NCI-H146 treated with DMSO at 0.1 percent for 48 hours (cell line): Measurements from ENCODE around the gene CDK4.
"Not testable (repeated sequence)": the region's sequence is repeated elsewhere in the genome, so short reads cannot be mapped to it uniquely, and the experiment has no call there.

Experiments used
- DNase-seq: peaks from one replicate; lab custom pipeline; 2025; ENCODE audit not compliant: unreplicated experiment; lab: John Stamatoyannopoulos, UW

CDK4 gene

GRCh38 chr12:57715036-57715748 is 36.9 kb downstream of the CDK4 start:
- not testable (repeated sequence) for DNase-seq

GRCh38 chr12:57713209-57713608 is 38.9 kb downstream of the CDK4 start:
- no peak for DNase-seq

GRCh38 chr12:57712701-57713100 is 39.4 kb downstream of the CDK4 start:
- no peak for DNase-seq

- DNase-seq, result no peak
These were observed 43.8 kb downstream of the CDK4 start for GRCh38 chr12:57708296-57708695.

- DNase-seq, result no peak
These were observed 44.9 kb downstream of the CDK4 start for GRCh38 chr12:57707250-57707649.

- DNase-seq, result no peak
These were observed 51.8 kb downstream of the CDK4 start for GRCh38 chr12:57700317-57700716.

GRCh38 chr12:57698414-57698813 is 53.7 kb downstream of the CDK4 start:
- no peak for DNase-seq
